GM21447 (cell line): ENCODE measurements around the gene PCED1B.

ENCODE experiments used
- ATAC-seq: cut with Tn5 transposase; IDR thresholded peaks from one replicate; pipeline ENCODE4 v1.9.1; 2021; ENCODE audit not compliant: unreplicated experiment

The PCED1B gene

GRCh38 chr12:47088021-47088944, 8.9 kb downstream of the PCED1B start:
- no peak for ATAC-seq

- ATAC-seq = no peak
These were observed 11.6 kb downstream of the PCED1B start for GRCh38 chr12:47091009-47091408.

- ATAC-seq = no peak
These were observed 15.4 kb downstream of the PCED1B start for GRCh38 chr12:47094804-47095203.

DNA sequence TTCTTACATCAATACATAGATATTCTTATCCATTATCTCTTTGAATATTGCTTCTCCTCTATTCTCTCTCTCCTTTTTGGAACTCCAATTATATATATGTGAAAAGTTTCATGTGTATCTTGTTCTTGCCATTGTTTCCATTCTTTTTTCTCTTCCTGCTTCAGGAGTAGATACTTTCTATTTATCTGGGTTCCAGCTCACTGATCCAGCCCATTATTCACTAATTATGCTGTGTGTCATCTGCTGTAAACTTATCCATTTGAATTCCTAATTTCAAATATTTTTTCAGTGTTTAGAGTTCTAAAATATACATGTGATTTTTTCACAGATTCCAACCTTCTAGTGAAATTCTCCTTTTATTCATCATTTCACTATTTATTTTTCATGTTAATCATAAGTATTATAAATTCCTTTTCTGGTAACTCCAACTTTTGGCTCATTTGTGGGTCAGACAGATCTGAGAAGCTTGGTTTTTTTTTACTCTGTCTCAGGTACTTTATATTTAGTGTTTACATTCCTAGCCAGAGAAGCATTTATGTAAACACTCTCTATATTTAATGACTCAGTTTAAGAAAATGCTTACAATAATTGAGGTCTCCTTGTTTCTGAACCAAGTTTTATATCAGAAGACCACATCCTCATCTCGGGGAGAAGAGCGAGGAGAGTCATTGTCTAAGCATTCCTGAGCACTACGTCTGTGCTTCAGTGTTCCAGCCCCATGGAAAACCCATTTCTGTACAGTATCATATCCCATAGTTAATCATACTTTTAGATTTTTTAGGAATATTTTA, 16.2 kb downstream of the PCED1B start:
- no peak for ATAC-seq

- ATAC-seq = no peak
These were observed 18.0 kb downstream of the PCED1B start for GRCh38 chr12:47097276-47097896.

DNA sequence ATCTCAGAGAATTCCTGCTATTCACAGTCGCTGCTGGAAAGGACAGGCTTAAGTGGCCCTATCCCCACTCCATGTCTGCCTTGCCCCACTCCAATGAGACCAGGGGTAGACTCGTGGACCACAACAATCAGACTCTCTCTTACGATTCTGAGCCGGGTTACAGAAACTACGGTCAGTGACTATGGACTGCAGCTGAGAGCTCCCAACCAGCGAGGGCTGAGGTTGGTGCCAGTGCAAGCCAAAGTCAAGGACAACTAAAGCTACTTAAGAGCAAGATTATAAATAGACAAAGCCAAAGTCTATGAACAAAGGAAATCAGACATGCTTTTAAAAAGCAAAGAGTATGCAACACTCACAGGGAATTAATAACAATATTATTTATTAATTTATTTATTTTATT, 18.7 kb downstream of the PCED1B start:
- ATAC-seq = no peak

DNA sequence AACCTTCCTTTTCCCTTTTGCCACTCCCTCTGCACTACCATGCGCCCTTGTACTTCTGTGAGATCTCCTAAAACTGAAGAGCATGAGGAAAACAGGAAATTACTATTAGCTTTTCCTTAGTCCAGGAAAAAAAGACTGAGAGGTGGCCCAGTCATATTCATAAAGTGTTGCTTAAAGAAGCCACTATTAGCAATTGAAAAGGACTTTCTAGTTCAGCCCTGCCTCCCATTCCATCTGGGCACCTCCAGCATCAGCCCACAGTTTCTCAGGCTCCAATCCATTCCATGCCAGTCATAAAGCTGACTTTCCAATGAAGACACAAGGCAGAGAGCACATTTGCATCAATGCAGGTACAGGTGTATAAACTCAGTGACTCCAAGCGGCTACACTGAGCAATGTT, 20.2 kb downstream of the PCED1B start:
- ATAC-seq = no peak

DNA sequence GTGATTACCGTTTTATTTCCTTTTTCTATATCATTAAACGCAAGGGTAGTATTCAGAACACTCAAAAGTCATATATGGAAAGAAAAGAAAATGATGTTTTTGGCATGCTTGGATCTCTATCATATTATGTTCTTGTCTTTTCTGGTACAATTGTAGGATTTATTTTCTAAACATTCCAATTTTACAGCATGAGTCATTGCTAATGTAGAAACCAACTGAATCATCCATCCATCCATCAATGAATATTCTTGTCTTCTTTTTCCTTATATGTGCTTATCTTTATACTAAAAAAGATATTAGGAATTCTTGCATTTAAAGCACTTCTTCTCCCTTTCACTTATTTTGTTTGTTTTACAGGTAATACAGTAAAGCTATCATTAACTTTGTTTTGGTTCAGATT, 20.7 kb downstream of the PCED1B start:
- ATAC-seq = no peak

DNA sequence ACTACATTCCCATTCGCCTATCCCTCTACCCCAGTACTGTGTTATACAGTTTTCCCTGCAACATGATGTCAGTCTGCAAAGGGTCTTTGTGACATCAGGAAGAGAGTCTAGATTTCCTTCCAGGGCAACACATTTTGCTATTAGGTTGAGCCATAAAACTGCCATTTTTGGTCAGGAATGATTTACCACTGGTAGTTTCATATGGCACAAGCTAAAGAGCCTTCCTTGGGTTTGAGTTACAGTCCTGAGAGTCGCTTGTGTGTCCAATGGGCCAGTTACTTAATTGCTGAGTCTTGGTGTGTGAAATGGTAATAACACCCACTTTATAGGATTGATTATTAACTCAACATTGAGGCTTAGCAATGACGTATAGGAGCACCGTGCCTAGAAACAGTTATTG, 23.0 kb downstream of the PCED1B start:
- ATAC-seq = no peak

- no peak for ATAC-seq
These were observed 23.6 kb downstream of the PCED1B start for GRCh38 chr12:47102845-47103651.

DNA sequence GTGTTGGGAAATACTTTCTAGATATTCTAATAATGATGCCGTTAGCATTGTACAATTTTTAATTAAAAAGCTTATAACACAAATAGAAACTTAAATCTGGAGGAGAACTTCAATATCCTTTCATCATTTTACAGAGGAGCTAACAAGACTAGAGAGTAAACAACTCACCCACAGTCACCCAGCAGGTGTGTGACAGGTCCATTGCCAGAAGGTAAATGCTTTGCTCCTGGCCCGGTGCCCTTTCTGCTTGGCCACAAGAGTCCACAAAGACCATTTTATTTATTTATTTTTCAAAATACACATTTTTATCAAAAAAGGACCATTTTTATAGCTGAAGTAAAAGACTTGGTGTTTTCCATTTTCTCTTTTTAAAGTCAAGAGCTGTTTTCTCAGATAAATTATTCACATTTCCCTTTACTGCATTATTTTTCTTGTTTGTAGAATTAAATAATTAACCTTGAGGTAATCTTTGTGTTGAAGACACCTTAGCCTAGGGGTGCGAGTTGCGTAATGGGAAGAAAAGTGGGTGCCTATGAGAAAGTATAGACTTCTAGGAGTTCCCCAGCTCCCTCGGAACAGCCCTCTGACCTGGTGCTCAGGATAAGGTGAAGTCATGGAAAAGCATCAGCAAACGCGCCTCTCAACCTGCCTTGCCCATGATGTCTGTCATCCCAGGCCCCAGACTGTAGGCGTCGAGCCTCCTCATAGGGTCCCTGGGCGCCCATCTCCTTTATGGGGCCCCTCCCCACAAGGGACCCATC, 26.7 kb downstream of the PCED1B start:
- no peak for ATAC-seq

GRCh38 chr12:47107446-47107845, 28.0 kb downstream of the PCED1B start:
- no peak for ATAC-seq

DNA sequence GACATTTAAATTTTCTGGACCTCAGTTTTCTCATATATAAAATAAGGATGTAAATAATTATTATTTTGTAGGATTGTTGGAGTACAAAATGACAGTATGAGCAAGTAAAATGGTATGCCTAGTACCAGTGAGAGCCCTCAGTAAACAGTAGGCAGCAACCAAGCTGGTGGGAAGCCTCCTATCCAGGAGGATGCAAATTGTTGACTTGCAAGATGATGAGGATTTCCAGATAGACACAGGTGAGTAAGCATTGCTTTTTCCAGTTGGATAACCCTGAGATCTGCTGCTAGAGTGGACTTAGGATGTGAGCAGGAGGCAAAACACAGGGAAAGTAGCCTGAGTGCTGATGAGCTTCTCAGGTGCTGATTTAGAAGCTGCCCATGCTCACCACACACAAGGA, 28.5 kb downstream of the PCED1B start:
- ATAC-seq = no peak

DNA sequence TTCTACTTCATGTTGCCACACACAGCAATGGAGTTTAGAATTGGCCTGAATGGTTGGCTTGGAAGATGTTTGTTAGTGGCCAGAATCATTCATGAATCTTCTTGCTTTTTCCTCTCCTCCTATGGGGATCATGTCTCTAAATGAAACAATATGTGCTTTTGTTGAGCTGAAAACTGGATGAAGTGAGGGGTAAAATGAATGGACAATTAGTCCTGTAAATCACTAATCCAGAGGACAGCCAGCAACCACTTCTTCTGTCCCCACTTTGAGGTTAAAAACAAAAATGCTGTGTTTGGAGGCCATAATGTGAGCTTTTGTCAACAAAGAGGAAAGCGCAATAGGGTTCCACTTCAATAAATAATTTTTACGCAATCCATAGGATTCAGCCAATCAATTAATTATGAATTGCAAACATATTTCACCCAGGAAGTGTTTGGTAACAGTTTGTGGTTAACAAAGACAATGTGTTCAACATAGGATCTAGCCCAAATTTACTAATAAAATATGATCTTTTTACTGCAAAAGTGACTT, 30.7 kb downstream of the PCED1B start:
- no peak for ATAC-seq

GRCh38 chr12:47110718-47111391, 31.4 kb downstream of the PCED1B start:
- ATAC-seq = no peak

GRCh38 chr12:47111392-47111778, 32.0 kb downstream of the PCED1B start:
- no peak for ATAC-seq

DNA sequence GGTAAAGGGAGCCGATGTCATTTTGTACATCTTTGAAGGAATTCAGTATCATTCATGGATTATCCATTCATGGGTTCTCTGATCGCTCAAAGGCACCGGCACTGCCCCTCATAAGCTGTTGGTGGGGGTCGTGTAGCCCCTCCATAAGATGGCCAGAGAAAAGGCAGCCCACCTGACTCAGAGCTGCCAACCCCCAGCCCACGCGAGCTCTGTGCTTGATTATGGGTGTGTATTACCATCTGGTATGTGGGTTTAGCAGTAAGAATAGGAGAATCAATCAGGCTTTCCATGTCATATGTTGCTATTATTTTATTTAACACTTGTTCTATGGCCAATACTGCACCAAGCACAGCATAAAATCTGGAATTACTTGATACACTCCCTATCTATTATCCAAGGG, 32.4 kb downstream of the PCED1B start:
- no peak for ATAC-seq

DNA sequence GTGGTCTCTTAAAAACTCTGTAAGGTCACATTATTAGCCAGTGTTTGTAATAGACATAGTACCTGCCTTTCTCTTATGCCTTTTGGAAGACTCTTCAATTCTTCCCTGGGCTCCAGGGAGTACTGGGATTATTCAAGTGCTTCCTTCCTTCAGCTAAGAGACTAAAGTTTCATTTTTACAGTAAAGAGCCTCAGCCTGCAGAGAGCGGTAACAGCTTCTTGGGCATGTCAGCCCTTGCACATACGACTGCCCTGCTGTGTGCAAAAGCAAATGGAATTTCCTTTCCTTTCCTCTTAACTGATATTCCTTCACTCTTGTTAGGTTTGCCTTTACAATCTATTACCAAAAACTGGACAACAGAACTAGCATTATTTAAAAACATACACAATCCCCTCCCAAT, 33.3 kb downstream of the PCED1B start:
- ATAC-seq = no peak

DNA sequence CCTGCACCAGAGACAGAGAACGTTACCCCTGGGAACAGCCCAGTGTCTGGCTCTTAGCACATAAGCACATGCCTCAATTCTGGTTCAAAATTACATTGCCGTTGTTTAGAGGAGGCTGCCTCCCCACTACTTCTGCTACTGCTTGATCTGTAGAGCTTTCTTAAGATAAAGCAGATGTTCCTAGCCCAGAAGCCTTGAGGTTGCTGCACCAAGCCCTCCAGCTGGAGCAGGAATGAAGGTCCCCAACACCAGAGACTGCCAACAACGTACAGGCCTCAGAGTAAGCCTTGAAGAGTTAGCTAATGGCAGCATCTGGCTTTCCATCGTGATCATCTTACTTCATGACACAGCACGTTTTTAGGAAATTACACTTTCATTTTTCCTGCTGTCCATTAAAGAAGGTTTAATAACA, 35.1 kb downstream of the PCED1B start:
- ATAC-seq = no peak
